ENCODE measurements around the gene NUDT13. TPM values are rescaled to one million over a fixed set of nuclear protein-coding genes. Genes with fewer than 3 reads are reported as not detected.
A peak's percentile ranks its signal among the peaks of the same experiment; 100 is the strongest.

Gene NUDT13
- total and polyA plus RNA-seq, 12 donors: 1.4 to 11.0 (median 4.0) TPM

DNA sequence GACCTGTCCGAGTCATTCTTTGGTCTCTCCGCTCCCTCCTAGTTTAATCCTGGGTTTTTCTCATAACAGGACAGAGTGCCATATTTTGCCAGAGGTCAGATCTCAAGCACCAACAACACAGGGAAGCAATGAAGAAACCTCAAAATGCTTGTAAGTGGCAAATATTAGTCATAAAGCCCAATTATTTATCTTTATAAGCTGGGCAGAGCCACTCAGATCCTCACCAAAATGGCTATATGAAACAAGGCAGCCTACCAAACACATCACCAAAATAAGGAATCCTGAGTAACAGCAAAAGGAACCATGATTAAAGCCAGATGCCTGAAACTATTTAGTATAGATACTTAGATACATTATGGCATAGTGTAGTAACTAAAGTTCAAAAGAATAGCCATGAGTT, 52.8 kb downstream of the NUDT13 start:
- WGBS, 2 donors: 95 to 98% methylated on average over 2 of the region's 2 CpGs

DNA sequence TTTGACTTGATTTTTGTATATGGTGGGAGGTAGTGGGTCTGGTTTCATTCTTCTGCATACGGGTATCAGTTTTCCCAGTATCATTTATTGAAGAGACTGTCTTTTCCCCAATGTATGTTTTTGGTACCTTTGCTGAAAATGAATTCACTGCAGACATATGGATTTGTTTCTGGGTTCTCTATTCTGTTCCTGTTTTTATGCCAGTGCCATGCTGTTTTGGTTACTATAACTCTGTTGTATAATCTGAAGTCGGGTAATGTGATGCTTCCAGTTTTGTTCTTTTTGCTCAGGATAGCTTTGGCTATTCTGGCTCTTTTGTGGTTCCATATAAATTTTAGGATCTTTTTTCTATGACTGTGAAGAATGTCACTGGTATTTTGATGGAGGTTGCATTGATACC, 56.7 kb downstream of the NUDT13 start:
- peaks cover 0 to 61% (median 51%) of the 10 kb centered on the region in 9 donors for H3K4me1 ChIP-seq
- peaks cover 0 to 37% (median 12%) of the 10 kb centered on the region in 9 donors for H3K36me3 ChIP-seq
- peak overlapping the region in 5 of 10 donors; percentile 93 to 98 (median 94) for H3K27ac ChIP-seq
- peak overlapping the region in 9 of 10 donors; percentile 71 to 95 (median 86) for H3K4me3 ChIP-seq
- no peaks in the 10 kb centered on the region for H3K9me3 ChIP-seq
- intact Hi-C loops (cut with DNase I): loop anchor here in 2 of 10 donors (10.0 kb wide), 2 partner anchors 72 to 802 kb away; partner anchors contain the start of gene P4HA1 (in 1 of the 2)
- 86 to 91% methylated on average over 2 of the region's 2 CpGs for WGBS, 2 donors
- no peaks in the 10 kb centered on the region for H3K27me3 ChIP-seq
- ATAC-seq (no peak), DNase-seq (no peak)
- TF ChIP-seq, protein P1, sequence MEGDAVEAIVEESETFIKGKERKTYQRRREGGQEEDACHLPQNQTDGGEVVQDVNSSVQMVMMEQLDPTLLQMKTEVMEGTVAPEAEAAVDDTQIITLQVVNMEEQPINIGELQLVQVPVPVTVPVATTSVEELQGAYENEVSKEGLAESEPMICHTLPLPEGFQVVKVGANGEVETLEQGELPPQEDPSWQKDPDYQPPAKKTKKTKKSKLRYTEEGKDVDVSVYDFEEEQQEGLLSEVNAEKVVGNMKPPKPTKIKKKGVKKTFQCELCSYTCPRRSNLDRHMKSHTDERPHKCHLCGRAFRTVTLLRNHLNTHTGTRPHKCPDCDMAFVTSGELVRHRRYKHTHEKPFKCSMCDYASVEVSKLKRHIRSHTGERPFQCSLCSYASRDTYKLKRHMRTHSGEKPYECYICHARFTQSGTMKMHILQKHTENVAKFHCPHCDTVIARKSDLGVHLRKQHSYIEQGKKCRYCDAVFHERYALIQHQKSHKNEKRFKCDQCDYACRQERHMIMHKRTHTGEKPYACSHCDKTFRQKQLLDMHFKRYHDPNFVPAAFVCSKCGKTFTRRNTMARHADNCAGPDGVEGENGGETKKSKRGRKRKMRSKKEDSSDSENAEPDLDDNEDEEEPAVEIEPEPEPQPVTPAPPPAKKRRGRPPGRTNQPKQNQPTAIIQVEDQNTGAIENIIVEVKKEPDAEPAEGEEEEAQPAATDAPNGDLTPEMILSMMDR (IDR thresholded peaks at IDR 0.05): no peak

More for the DNA sequence above, 52.8 kb downstream of the NUDT13 start:
- intact Hi-C loops (cut with DNase I): loop anchor here in 5 of 10 donors (5.0 to 10.0 kb wide), 3 partner anchors 66 to 798 kb away; partner anchors contain the start of gene P4HA1 (in 4 of the 5)
- Histone ChIP-seq H3K4me1 (peaks cover 0 to 62% (median 48%) of the 10 kb centered on the region in 9 donors), H3K36me3 (peaks cover 0 to 70% (median 12%) of the 10 kb centered on the region in 9 donors), H3K27me3 (no peaks in the 10 kb centered on the region), H3K4me3 (no peak overlapping the region), H3K27ac (no peak overlapping the region), H3K9me3 (no peaks in the 10 kb centered on the region)
- no peak for ATAC-seq
- DNase-seq: no peak
- TF ChIP-seq, protein P1 (IDR thresholded peaks at IDR 0.05): no peak

DNA sequence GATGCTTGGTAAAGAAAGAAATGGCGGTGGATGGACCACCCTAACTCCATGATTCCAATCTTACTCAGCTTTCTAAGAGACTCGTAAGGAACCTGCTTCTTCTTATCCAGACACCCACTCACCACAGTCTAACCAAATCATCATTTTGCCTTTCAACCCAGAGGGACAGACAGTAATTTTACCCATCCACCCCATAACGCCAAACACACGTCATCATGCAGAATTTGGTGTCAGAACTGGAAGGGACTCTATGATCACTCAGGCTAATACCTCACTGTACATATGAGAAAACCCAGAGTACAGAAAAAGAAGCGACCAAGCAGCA, 57.2 kb downstream of the NUDT13 start:
- H3K9me3 ChIP-seq: no peaks in the 10 kb centered on the region
- intact Hi-C loops (cut with DNase I): loop anchor here in 2 of 10 donors (10.0 kb wide), 2 partner anchors 73 to 803 kb away; partner anchors contain the start of gene P4HA1 (in 1 of the 2)
- peaks cover 0 to 32% (median 10%) of the 10 kb centered on the region in 9 donors for H3K36me3 ChIP-seq
- TF ChIP-seq, protein P1 (IDR thresholded peaks at IDR 0.05): no peak
- peak overlapping the region; percentile 71 to 95 (median 86) for H3K4me3 ChIP-seq
- ATAC-seq: no peak
- no peak for DNase-seq
- H3K4me1 ChIP-seq: peaks cover 0 to 57% (median 48%) of the 10 kb centered on the region in 9 donors
- peak overlapping the region; percentile 87 to 98 (median 94) for H3K27ac ChIP-seq
- H3K27me3 ChIP-seq: no peaks in the 10 kb centered on the region
- 6 to 7% methylated on average over 5 of the region's 5 CpGs for WGBS, 2 donors

DNA sequence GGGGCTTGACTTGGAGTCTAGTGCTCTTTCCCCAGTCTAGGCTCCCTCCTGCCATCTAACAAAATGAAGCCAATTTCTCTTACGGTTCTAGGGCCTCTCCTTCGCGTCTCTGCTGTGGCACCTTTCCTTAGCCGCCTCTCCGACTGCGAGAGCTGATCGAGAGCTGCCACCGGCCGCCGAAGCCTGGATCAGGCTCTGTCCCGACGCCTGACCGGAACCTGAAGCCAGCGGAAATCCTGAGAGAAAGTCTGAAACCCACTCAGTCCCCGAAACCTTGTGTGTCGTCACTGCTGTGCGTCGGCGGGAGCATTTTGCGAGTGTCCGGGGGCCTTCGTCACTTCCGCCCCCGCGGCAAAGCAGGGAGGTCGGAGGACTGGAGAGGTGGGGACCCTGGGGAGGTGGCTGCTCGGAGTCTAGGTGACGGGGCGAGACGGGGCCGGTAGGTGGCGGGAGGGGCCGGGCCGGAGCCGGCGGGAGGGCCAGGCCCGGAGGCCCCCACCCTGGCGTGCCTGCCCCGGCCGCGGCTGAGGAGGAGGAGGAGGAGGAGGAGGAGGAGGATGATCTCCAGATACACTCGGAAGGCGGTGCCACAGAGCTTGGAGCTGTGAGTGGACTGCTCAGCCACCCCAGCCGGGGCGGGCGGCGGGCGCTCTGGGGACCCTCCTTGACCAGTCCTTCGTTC, 57.7 kb downstream of the NUDT13 start, which contains the start of the genes ECD and FAM149B1:
ECD (minus strand) TSS at position 226 of the 682 bp plus-strand sequence. CDS start 4,071 bp downstream, outside the sequence.
FAM149B1 (plus strand) TSS at position 337 of the 682 bp plus-strand sequence; CDS start at position 558, 221 bp downstream.
- intact Hi-C loops (cut with DNase I): loop anchor here in 2 of 10 donors (10.0 kb wide), 2 partner anchors 73 to 803 kb away; partner anchors contain the start of gene P4HA1 (in 1 of the 2)
- H3K27me3 ChIP-seq: no peaks in the 10 kb centered on the region
- DNase-seq (peak; percentile 92 to 96), ATAC-seq (peak; percentile 97 to 99 (median 99))
- 0% methylated on average over 47 to 49 of the region's 49 CpGs for WGBS, 2 donors
- peak within 1 kb of the TSS; percentile 71 to 95 (median 86) for H3K4me3 ChIP-seq
- H3K4me1 ChIP-seq: peaks cover 0 to 52% (median 43%) of the 10 kb centered on the region in 9 donors
- peaks cover 0 to 27% (median 5%) of the 10 kb centered on the region in 9 donors for H3K36me3 ChIP-seq
- H3K27ac ChIP-seq: peak within 1 kb of the TSS; percentile 87 to 98 (median 94)
- TF ChIP-seq, protein P1 (IDR thresholded peaks at IDR 0.05): peak in 3 of 9 donors; percentile 25 to 39 (median 36)
- H3K9me3 ChIP-seq: no peaks in the 10 kb centered on the region
